Stimulated activated CD8-positive, alpha-beta memory T cell treated with anti-CD3 and anti-CD28 coated beads, Interleukin-4, amount 100 ng/mL, for 24 hours (primary cell): ENCODE results near the gene AURKAIP1.
"Not testable (repeated sequence)": the region's sequence is repeated elsewhere in the genome, so short reads cannot be mapped to it uniquely, and the experiment has no call there.

Experiments
- DNase-seq: peaks from one replicate; pipeline ENCODE4 v3.0.0-alpha.2; 2020; ENCODE audit warnings: low read depth

Gene AURKAIP1

DNA sequence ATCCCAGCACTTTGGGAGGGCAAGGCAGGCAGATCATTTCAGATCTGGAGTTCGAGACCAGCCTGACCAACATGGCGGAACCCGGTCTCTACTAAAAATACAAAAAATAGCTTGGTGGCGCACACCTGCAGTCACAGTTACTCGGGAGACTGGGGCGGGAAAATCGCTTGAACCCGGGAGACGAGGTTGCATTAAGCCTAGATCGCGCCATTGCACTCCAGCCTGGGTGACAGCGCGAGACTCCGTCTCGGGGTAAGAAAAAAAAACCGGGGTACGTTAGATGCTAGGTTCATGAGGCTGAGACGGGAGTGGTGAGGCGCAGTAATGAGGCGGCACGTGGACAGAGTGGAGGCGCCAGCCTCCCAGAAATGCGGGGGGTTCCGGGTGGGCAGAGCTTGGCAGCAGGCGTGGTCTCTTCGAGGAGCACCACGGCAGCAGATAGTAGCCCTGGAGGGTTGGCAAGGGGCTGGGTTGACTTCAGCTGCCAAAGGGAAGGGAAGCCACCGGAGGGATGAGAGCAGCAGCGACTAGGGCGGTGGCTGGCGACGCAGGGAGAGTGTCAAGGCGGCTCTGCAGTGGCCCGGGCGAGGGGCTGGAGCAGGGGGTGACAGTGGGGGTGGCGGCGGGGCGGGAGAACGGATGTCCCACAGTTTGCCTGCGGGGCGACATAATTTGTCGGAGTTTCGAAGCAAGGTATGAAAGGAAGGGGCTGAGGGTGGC lies 31.3 kb upstream of the AURKAIP1 start:
- DNase-seq = no peak

DNA sequence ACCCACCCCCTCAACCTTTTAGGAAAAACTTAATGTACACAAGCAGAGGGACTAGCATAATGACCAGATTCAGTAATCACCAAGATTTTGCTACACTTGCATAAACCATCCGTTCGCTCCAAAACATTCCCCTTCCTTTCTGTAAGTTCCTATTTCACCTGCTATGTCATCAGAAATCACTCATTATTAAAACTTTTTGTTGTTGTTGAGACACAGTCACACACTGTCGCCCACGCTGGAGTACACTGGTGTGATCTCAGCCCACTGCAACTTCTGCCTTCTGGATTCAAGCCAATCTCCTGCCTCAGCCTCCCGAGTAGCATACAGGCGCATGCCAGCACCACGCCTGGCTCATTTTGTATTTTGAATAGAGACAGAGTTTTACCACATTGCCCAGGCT lies 28.6 kb upstream of the AURKAIP1 start:
- no peak for DNase-seq

DNA sequence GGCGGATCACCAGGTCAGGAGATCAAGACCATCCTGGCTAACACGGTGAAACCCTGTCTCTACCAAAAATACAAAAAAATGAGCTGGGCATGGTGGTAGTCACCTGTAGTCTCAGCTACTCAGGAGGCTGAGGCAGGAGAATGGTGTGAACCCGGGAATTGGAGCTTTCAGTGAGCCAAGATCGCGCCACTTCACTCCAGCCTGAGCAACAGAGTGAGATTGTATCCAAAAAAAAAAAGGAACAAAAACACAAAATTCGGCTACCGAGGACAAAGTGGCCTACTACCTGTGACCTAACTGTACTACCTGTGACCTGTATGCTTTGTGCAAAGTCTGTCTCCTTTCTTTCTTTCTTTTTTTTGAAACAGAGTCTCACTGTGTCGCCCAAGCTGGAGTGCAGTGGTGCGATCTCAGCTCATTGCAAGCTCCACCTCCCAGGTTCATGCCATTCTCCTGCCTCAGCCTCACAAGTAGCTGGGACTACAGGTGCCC lies 27.9 kb upstream of the AURKAIP1 start:
- not testable (repeated sequence) for DNase-seq

DNA sequence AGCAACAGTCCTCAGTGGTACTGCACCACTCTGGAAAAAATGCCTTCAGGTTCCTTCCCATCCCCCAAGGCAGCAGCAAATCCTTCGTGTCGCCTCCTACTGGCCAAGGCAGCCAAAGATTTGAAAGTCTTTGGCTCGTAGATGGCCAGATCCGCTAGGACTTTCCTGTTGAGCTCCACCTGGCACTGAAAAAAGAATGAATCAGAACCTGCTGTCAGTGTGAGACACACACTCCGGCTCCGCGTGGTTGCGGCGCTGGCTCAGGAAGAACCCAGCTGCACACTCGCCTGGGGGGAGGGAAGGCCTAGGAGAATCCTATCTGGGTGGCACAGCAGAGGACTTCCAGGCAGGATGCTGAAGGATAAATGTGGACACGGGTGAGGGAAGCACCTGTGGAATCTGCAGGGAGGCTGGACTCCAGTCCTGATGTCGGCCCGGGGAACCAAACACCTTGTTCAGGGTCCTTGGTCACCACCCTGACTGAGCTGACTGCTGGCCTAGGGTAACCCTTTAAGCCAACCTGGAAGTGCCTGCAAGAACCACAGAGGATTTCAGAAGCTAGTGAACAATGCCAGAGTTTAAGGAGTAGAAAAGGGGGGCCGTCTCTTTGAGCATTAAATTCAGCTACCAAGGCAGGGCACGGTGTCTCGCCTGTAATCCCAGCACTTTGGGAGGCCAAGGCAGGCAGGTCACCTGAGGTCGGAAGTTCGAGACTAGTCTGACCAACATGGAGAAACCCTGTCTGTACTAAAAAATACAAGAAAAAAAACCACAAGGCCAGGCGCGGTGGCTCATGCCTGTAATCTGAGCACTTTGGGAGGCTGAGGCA lies 27.3 kb upstream of the AURKAIP1 start:
- DNase-seq = no peak

DNA sequence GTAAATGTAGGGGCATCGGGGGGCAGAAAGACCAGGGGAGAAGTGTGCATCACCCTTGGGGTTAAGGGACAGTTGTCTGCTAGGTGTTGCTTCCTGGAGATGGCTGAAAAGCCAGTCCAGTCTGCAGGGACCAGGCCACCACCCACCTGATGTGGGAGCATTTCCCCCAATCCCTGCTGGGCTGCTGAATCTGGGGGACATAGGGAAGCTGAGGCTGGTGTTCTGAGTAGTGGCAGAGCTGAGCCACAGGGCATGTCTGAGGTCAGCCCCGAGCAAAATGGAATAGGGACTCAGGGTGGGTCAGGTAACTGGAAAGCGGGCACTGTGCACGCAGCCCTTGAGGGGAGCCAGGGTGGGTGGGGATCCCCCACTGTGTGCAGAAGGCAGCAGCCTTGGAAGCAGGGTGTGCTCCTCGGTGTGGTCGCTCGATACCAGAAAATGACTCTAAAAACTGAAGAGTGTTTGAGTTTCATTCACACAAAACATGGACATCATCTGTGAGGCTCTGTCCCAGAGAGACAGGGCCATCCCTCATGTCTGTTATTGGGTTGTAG lies 26.5 kb upstream of the AURKAIP1 start:
- no peak for DNase-seq

DNA sequence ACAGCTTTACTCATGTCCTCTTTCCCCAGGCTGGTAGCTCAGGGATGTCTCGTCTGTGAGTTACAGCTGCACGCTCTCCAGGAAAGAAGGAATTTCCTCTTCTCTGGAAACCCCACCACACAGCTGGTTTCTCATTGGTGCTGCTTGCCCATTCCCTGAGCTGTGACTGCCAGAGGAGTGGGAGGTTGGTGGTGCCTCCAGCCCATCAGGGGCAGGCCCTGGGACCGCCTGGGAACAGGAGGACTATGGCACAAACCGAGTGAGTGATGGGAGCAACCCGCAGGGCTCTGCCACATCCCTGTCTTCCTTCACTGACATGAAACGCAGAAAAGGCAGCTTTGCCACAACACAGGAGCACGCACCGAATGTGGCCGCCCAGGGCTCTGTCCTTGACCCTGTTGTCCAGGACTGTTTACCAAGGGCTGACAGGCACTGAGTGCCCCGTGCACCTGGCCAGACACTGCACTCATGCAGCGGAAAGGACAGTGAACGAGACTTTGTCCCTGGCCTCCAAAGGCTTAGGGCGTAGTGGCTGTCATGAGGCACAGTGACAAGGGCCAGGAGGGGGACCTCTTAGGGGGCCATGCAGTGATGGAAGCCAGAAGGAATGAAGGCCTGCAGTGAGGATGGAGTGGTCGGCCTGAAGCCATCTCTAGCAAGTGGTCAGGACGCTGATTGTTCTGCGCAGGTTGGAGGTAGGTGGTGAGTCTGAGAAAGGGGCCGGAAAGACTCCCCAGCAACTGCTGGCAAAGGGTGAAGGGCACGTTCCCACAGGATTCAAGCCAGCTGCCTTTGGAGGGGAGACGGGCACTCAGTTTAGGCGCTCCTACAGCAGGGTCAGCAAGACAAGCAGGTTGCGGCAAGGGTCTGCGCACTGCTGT lies 25.8 kb upstream of the AURKAIP1 start:
- DNase-seq = no peak

DNA sequence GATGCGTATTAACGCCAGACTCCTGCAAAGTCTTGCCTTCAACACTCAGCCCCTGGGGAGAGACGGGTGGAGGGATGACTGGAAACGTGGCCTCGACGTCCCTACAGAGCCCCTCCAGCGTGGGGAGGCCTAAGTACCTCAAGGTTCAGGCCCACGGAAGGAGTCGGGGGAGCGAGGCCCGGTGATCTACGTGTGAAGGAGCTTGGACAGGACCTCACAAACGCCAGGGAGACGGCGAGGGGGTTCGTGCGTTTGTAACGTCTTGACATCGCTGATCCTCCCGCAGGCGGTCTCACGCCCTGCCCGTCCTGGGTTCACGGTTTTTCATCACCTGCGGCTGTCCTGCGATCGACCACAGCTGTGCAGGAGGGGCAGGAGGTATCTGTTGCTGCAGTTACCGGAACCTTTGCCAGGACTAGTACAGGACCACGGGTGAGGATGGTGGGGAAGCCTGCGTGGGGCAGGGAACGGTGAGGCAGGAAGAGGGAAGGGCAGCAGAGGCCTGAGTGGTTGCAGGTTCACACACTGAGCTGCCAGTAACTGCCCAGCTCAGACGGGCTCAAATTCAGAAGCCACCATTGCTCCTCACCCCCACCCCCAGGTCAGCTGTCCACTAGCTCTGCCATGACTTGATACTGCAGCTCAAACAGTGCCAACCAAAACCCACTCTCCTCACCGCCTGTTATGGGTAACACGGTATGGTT lies 25.0 kb upstream of the AURKAIP1 start:
- DNase-seq = no peak

DNA sequence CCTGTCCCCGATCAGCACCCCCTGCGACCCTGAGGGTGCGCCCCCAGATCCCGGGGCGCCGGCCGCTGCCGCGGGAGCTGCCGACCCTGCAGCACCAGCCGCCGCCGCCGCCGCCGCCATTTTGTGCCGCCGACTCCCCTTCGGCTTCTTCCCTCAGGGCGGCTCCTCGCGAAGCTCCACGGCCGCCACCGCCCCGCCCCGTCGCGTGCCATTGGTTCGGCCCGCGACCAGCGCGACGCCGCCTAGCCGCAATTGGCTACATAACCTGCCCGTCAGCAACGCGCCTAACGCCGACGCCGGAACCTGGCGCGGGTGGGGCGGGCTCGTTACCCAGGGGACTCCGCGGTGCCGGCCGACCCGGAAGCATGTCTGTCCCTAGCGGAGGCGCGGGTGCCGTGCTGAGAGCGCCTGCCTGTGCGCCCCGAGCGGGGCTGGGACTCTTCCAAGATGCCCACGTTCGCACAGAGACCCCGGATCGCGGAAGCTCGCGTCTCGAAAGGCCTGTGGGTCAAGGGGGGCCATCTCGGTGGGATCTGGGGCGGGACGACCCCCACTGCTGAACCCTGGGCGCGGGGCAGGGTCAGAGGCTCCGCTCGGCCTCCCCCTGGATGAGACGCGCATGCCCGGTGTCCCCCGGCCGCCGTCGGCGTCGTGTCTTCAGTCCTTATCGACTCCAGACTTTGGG lies 24.3 kb upstream of the AURKAIP1 start, which contains the start of gene CCNL2:
Gene CCNL2, minus strand, starts transcription at position 149 of the 685 bp plus-strand sequence. Its CDS starts 29 bp downstream, at position 120.
- peak; percentile 99 for DNase-seq

DNA sequence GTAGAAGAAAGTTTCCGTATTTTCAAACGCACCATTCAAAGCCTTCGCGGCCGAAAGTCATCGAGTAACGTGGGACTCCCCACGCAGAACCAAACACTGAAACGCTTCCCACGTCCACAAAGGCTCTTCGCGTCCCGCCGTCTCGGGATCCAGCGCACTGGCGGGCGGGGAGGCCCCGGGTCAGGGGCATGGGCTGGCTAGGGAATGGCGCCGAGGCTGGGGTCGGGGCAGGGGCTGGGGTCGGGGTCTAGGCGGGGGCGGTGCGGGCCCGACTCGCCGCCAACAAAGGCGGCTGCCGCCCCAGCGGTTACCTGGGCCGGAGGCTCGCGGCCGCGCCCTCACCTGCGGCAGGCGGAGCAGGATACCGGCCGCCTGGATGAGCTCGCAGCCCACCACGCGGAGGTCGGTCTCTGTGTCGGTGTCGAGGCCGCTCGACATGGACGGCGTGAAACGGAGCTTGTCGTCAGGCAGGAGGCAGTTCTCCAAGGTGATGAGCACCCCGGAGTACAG lies 23.7 kb upstream of the AURKAIP1 start:
- DNase-seq = no peak

DNA sequence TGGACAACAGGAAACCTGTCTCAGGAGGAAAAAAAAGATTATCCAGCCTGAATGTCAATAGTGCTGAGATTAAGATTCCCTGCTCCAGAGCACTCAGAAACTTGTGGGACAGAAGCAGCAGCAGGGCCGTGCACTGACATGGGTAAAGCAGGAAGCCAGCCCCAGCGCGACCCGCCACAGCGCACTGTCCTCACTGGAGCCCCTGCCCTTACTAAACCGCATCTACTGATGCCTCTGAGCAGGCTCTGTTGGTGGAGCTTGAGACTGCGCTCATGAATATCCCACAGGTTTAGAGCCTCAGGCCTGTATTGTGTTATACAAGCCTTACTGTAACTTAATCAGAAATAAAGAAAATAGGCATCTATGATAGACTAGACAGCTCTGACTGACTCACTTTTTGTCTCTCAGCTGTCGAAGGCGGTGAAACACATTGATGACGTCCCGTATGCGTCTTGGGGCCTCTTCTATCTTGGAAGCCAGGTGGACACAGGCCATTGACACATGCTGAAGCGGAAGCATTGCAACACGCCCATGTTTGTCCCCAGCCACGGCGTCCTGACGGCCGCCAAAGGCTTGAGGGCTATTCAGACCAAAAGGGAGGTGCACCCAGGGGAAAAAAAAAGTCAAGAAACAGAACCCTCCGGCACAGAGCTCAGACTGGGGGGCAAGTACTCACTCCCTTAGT lies 23.0 kb upstream of the AURKAIP1 start:
- DNase-seq = no peak

DNA sequence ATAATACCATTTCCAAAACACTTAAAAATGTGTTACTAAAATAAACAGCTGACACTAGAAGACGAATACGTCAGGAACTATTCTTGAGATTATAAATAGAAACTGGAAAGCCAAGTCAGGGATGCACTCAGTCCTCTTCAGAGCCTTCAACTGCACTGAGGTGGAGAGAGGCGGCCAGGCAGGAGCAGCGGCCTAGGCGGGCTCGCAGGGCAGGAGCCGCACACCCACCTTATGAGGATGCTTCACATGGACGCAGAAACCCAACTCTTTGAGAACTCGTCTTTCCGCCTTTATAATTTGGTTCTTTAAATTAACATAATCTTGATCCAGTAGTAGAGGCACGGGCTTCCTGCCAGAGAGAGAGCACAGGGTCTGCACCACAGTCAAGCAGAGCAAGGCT lies 20.2 kb upstream of the AURKAIP1 start:
- no peak for DNase-seq

DNA sequence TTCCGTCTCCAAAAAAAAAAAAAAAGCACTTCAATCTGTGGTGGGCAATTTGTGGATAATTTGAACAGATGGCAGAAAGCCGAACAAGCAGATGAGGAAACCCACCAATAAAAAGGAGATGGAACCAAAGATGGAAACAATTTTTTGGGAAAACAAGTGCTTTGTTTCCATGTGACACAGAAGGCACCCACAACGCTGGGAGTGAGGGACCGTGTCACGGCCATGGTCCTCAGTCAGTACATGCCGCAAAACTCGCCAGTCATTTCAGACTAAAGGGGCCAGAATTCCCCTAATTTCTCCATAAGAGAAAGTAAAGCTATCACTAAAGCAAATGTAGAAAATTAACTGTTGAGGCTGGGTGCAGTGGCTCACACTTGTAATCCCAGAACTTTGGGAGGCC lies 19.1 kb upstream of the AURKAIP1 start:
- no peak for DNase-seq

DNA sequence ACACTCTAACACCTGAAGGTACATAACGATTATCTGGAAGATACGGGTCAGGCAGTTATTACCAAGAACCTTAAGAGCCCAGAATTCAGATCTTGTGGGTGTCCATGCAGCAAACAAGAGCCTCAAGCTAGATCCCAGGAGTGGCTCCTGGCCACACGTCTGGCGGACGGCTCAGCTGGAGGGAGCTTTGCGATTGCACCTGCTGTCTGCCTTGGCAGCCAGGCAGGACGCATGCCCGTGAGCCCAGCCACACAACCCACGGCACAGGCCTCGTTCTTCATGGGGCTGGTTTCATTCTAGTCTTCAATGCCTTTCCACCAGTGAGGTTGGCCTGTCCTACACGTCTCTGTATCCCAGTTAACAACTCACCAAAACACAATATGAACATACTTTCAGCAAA lies 18.4 kb upstream of the AURKAIP1 start:
- DNase-seq = no peak

DNA sequence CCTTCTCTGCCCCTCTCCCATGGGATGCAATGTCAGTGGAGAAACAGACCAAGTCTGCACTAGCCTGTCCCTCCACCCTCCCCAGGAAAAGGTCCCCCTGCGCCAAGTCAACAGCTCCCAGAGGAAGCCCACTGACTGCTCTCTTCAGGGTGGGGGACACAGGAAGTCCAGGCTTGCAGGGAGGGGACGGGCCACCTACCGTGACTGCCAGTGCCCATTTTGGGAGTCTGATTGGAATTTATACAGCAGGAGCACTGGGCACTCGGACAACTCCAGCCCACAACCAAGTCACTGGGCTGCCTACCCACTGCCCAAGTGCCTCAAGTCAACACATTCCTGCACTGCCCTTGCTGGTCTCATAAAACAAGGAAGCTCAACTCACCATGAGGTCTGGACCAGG lies 18.0 kb upstream of the AURKAIP1 start:
- DNase-seq = no peak

DNA sequence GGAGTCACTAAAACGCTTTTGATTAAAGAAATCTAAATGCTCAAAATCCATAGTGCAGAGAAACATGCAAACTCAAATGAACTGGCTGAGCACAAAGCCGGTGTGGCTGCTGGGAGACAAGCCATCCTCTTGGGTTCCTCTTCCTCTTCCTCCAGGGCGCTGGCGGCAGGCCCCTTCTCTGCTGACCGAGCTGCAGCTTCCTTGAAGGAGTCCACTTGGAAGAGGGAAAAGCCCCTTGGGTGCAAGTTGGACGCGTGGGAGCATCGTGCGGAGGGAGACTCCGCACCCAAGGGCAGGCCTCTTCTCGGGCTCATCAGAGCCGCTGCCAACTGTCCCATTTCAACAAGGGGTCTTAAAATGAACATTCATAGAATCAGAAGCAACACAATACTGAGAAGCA lies 16.2 kb upstream of the AURKAIP1 start:
- DNase-seq = no peak

DNA sequence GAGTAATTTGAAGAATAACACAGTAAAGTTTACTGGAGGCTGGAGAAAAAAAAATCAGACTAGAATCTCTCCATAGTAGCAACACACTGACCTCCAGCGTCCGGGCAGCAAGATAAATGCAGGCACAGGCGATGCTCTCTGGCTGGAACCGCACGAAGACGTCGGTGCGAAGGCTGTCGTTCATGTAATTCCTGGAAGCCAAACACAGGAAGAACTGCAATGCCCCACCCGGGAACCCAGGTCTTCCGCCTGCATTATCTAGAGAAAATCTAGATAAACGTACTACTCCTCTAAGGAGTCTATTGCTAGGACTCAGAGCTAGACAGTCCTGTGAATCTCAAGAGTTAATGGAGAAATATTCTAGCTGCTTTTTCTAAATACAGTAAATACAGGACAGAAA lies 15.7 kb upstream of the AURKAIP1 start:
- no peak for DNase-seq

DNA sequence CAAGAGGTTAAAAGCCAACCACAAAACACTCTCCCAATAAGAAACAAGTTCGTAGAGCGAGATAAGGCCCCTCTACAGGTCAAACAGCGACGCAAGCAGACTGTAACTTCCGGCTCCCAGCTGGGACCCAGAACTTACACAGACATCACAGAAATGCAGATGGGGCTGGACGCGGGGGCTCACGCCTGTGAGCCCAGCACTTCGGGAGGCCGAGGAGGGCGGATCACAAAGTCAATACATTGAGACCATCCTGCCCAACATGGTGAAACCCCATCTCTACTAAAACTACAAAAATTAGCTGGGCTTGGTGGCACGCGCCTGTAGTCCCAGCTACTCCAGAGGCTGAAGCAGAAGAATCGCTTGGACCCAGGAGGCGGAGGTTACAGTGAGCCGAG lies 13.1 kb upstream of the AURKAIP1 start:
- no peak for DNase-seq

DNA sequence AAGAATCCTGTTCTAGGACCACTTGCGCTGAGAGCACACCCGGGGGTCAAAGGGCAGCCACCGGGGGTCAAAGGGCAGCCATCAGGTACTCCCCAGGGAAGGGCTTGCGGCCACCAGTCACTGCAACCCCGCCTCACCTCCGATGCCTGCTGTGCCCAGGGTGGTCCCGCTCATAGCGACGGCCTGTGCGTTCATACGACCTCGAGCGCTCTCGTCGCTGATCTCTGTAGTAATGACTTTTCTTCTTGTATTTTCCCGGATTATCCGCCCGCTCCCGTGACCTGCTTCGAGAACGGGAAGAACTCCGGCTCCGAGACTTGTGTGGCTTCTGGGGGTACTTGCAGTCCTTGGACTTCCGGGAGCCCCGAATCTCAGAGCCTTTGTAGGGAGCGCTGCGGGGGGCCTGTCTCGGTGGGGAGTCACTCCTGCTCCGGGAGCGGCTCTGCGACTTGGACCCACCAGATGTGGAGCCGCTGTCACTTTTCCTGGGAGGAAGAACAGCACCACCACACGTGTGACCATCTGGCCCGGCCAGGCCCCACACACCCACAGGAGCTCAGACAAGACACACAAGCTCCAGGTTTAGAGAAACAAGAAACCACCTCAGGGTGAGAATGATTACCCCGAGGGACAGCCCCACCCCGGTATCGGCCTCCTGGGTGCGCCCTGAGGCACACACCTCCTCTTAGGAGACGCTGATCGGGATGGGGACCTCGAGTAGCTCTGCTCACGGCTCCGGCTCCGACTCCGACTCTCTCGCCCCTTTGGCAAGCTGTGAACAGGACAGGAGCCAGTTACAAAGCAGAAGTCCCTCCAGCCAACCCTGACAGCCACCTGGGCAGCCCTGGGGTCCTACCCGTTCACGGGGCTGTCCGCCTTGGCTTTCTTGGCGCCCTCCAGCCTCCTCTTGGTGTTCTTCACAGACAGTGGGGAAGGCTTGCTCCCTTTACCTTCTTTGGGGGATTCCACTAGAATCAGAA lies 12.4 kb upstream of the AURKAIP1 start:
- DNase-seq = no peak

DNA sequence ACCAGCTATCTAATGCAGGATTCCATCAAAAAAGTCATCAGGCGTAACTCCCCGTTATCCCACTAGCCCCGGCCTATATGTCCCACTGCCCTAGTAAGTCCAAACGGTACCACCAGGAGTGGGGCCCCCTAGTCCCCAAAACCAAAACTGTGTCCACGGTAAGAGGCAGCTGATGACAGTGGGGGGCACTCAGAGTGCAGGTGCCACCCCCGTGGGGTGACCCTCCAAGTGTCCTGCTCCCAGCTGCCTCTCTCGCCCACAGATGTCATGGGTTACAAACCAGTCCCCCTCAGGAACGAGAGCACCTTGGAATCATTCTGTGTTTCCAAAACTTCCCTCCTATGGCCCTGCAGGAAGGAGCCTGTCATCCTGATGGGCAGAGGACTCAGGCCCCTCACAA lies 10.9 kb upstream of the AURKAIP1 start:
- no peak for DNase-seq
